ENCODE data around the gene MAMDC4. TPM values are rescaled to one million over a fixed set of nuclear protein-coding genes. Genes with fewer than 3 reads are reported as not detected.
A peak's percentile ranks its signal among the peaks of the same experiment; 100 is the strongest.

Gene MAMDC4
- total and polyA plus RNA-seq, 2 of the 13 experiments (the other 11 are each of a cell fraction or from before 2014, with no cell fraction given) = 6.0 to 6.8 TPM

DNA sequence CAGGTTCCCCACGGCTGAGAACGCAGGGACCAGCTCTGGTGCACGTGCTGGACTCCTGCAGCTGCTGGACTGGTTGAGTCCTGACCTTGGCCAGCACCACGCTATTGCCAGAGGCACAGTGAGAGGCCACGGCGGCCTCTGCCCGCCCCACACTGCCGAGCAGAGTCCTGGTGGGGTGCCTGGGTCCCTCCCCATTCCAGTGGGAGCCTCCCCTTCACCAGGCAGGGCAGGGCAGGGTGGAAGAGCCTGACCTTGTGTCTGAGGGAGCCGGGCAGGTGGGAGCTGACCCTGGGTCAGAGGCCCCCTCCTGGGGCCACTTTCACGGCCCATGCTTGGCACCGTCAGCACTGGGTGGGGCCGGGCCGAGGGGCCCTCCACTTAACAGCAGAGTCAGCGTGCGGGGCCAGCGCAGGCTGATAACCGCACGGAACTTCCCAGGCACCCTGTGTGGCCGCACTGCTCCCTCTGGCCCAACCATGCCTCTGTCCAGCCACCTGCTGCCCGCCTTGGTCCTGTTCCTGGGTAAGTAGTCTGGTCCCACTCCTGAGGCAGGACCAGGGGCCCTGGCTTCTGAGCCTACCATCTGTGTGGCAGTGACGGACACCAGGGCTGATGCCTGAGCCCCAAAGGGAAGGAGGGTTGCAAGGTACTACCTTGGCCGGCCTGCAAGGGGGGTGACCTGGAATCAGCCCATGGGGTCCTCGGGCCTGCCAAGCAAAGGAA lies at the start of gene MAMDC4 (continued):
- TF ChIP-seq, protein P1, sequence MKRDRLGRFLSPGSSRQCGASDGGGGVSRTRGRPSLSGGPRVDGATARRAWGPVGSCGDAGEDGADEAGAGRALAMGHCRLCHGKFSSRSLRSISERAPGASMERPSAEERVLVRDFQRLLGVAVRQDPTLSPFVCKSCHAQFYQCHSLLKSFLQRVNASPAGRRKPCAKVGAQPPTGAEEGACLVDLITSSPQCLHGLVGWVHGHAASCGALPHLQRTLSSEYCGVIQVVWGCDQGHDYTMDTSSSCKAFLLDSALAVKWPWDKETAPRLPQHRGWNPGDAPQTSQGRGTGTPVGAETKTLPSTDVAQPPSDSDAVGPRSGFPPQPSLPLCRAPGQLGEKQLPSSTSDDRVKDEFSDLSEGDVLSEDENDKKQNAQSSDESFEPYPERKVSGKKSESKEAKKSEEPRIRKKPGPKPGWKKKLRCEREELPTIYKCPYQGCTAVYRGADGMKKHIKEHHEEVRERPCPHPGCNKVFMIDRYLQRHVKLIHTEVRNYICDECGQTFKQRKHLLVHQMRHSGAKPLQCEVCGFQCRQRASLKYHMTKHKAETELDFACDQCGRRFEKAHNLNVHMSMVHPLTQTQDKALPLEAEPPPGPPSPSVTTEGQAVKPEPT (CRISPR knock-in tag; IDR thresholded peaks at IDR 0.05; ENCODE audit: low read depth) = no peak
- no peak for TF ChIP-seq TMF1 (CRISPR knock-in tag; IDR thresholded peaks at IDR 0.05; ENCODE audit: low read depth)
- TF ChIP-seq, protein P2, sequence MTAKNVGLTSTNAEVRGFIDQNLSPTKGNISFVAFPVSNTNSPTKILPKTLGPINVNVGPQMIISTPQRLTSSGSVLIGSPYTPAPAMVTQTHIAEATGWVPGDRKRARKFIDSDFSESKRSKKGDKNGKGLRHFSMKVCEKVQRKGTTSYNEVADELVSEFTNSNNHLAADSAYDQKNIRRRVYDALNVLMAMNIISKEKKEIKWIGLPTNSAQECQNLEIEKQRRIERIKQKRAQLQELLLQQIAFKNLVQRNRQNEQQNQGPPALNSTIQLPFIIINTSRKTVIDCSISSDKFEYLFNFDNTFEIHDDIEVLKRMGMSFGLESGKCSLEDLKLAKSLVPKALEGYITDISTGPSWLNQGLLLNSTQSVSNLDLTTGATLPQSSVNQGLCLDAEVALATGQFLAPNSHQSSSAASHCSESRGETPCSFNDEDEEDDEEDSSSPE (CRISPR knock-in tag; IDR thresholded peaks at IDR 0.05) = no peak
- TF ChIP-seq ZNF33A (CRISPR knock-in tag; IDR thresholded peaks at IDR 0.05; ENCODE audit: borderline replicate concordance) = no peak
- TF ChIP-seq ZFP1 (CRISPR knock-in tag; IDR thresholded peaks at IDR 0.05) = no peak
- TF ChIP-seq, protein P3, sequence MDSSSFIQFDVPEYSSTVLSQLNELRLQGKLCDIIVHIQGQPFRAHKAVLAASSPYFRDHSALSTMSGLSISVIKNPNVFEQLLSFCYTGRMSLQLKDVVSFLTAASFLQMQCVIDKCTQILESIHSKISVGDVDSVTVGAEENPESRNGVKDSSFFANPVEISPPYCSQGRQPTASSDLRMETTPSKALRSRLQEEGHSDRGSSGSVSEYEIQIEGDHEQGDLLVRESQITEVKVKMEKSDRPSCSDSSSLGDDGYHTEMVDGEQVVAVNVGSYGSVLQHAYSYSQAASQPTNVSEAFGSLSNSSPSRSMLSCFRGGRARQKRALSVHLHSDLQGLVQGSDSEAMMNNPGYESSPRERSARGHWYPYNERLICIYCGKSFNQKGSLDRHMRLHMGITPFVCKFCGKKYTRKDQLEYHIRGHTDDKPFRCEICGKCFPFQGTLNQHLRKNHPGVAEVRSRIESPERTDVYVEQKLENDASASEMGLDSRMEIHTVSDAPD (CRISPR knock-in tag; IDR thresholded peaks at IDR 0.05) = peak; percentile 87
- no peak for TF ChIP-seq ZNF124 (CRISPR knock-in tag; IDR thresholded peaks at IDR 0.05)
- TF ChIP-seq PAX8 (CRISPR knock-in tag; IDR thresholded peaks at IDR 0.05; ENCODE audit: borderline replicate concordance) = no peak
- TF ChIP-seq, protein P4, sequence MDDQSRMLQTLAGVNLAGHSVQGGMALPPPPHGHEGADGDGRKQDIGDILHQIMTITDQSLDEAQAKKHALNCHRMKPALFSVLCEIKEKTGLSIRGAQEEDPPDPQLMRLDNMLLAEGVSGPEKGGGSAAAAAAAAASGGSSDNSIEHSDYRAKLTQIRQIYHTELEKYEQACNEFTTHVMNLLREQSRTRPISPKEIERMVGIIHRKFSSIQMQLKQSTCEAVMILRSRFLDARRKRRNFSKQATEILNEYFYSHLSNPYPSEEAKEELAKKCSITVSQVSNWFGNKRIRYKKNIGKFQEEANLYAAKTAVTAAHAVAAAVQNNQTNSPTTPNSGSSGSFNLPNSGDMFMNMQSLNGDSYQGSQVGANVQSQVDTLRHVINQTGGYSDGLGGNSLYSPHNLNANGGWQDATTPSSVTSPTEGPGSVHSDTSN (CRISPR knock-in tag; IDR thresholded peaks at IDR 0.05; ENCODE audit: borderline replicate concordance) = no peak
- TF ChIP-seq, protein P5, sequence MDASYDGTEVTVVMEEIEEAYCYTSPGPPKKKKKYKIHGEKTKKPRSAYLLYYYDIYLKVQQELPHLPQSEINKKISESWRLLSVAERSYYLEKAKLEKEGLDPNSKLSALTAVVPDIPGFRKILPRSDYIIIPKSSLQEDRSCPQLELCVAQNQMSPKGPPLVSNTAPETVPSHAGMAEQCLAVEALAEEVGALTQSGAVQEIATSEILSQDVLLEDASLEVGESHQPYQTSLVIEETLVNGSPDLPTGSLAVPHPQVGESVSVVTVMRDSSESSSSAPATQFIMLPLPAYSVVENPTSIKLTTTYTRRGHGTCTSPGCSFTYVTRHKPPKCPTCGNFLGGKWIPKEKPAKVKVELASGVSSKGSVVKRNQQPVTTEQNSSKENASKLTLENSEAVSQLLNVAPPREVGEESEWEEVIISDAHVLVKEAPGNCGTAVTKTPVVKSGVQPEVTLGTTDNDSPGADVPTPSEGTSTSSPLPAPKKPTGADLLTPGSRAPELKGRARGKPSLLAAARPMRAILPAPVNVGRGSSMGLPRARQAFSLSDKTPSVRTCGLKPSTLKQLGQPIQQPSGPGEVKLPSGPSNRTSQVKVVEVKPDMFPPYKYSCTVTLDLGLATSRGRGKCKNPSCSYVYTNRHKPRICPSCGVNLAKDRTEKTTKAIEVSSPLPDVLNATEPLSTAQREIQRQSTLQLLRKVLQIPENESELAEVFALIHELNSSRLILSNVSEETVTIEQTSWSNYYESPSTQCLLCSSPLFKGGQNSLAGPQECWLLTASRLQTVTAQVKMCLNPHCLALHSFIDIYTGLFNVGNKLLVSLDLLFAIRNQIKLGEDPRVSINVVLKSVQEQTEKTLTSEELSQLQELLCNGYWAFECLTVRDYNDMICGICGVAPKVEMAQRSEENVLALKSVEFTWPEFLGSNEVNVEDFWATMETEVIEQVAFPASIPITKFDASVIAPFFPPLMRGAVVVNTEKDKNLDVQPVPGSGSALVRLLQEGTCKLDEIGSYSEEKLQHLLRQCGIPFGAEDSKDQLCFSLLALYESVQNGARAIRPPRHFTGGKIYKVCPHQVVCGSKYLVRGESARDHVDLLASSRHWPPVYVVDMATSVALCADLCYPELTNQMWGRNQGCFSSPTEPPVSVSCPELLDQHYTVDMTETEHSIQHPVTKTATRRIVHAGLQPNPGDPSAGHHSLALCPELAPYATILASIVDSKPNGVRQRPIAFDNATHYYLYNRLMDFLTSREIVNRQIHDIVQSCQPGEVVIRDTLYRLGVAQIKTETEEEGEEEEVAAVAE (CRISPR knock-in tag; IDR thresholded peaks at IDR 0.05; ENCODE audit: borderline replicate concordance) = no peak
- no peak for TF ChIP-seq REL (CRISPR knock-in tag; conservative IDR thresholded peaks at IDR 0.05)
- no peak for TF ChIP-seq HOXA7 (CRISPR knock-in tag; IDR thresholded peaks at IDR 0.05)
- no peak for TF ChIP-seq ZNF10 (CRISPR knock-in tag; IDR thresholded peaks at IDR 0.05; ENCODE audit: borderline replicate concordance, low read depth)
- TF ChIP-seq GLI4 (CRISPR knock-in tag; IDR thresholded peaks at IDR 0.05; ENCODE audit: borderline replicate concordance) = no peak
- TF ChIP-seq JARID2 (CRISPR knock-in tag; IDR thresholded peaks at IDR 0.05; ENCODE audit: insufficient replicate concordance) = no peak
- no peak for TF ChIP-seq CC2D1A (CRISPR knock-in tag; IDR thresholded peaks at IDR 0.05)
- TF ChIP-seq NFRKB (IDR thresholded peaks at IDR 0.05) = no peak
- no peak for TF ChIP-seq MAFG (CRISPR knock-in tag; IDR thresholded peaks at IDR 0.05)
- no peak; the same call in 1 of the 2 replicates for TF ChIP-seq POLR2AphosphoS5 (IDR thresholded peaks at IDR 0.05; ENCODE audit: low read depth, low read length)
- TF ChIP-seq RXRB (CRISPR knock-in tag; IDR thresholded peaks at IDR 0.05; ENCODE audit: borderline replicate concordance) = no peak
